Stomach smooth muscle (tissue), 2 donors: ENCODE data around the gene CTXN1.
"Not testable (repeated sequence)": the region's sequence is repeated elsewhere in the genome, so short reads cannot be mapped to it uniquely, and the experiment has no call there.

ENCODE experiments used
- H3K27ac ChIP-seq: one replicate; pipeline ENCODE4 v1.7.0; 2013; ENCODE audit warnings: mild to moderate bottlenecking, low read length, inconsistent platforms
- H3K27me3 ChIP-seq, 2 donors: one replicate each; pipeline ENCODE4 v1.7.0; 2013; ENCODE audit warnings: low read length in 2 of 2; ENCODE audit not compliant: insufficient read depth in 2 of 2, control insufficient read depth in 1 of 2
- H3K36me3 ChIP-seq, 2 donors: one replicate each; pipeline ENCODE4 v1.7.0; 2013; ENCODE audit warnings: low read length in 2 of 2; ENCODE audit not compliant: control insufficient read depth in 2 of 2, insufficient read depth in 2 of 2
- H3K4me1 ChIP-seq: one replicate; pipeline ENCODE4 v1.7.0; 2013; ENCODE audit warnings: low read length; ENCODE audit not compliant: control insufficient read depth, insufficient read depth
- H3K4me3 ChIP-seq, 2 donors: one replicate each; pipeline ENCODE4 v1.7.0; 2013; ENCODE audit warnings: low read length in 2 of 2
- H3K9ac ChIP-seq, 2 donors: one replicate each; pipeline ENCODE4 v1.7.0; 2013; ENCODE audit warnings: low read length in 2 of 2, mild to moderate bottlenecking in 1 of 2
- H3K9me3 ChIP-seq, 2 donors: one replicate each; pipeline ENCODE4 v1.7.0; 2013; ENCODE audit warnings: low read length in 2 of 2; ENCODE audit not compliant: control insufficient read depth in 2 of 2
- donor health status: healthy.
- donor health status: Pancreatic carcinoma.

Gene CTXN1

DNA sequence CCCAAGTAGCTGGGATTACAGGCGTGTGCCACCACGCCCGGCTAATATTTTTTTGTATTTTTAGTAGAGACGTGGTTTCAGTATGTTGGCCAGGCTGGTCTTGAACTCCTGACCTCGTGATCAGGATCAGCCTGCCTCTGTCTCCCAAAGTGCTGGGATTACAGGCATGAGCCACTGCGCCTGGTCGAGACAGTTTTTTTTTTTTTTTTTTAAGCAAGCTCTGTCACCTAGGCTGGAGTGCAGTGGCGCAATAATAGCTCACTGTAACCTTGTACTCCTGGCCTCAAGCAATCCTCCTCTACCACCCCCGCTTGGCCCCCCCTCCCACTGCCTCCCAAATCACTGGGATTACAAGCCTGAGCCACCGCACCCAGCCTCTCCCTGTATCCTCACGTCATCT lies 28.6 kb downstream of the CTXN1 start:
- Histone ChIP-seq H3K27ac (no peak overlapping the region), H3K27me3 (peaks cover 2 to 12% of the 10 kb centered on the region in 2 donors), H3K4me1 (no peaks in the 10 kb centered on the region), H3K9ac (no peak overlapping the region), H3K36me3 (no peaks in the 10 kb centered on the region), H3K9me3 (no peaks in the 10 kb centered on the region), H3K4me3 (no peak overlapping the region)

- no peaks in the 10 kb centered on the region for H3K4me1 ChIP-seq
- no peaks in the 10 kb centered on the region for H3K36me3 ChIP-seq
- no peaks in the 10 kb centered on the region for H3K9me3 ChIP-seq
- no peak overlapping the region for H3K9ac ChIP-seq
- peaks cover 2 to 12% of the 10 kb centered on the region in 2 donors for H3K27me3 ChIP-seq
- H3K27ac ChIP-seq, result no peak overlapping the region
- H3K4me3 ChIP-seq, result no peak overlapping the region
Observed at GRCh38 chr19:7895565-7895964, 30.4 kb downstream of the CTXN1 start.

- Histone ChIP-seq H3K36me3 (no peaks in the 10 kb centered on the region), H3K27ac (no peak overlapping the region), H3K9me3 (no peaks in the 10 kb centered on the region), H3K27me3 (peaks cover 2 to 12% of the 10 kb centered on the region in 2 donors), H3K9ac (no peak overlapping the region), H3K4me1 (no peaks in the 10 kb centered on the region), H3K4me3 (no peak overlapping the region)
Observed at GRCh38 chr19:7894612-7895309, 31.2 kb downstream of the CTXN1 start.

DNA sequence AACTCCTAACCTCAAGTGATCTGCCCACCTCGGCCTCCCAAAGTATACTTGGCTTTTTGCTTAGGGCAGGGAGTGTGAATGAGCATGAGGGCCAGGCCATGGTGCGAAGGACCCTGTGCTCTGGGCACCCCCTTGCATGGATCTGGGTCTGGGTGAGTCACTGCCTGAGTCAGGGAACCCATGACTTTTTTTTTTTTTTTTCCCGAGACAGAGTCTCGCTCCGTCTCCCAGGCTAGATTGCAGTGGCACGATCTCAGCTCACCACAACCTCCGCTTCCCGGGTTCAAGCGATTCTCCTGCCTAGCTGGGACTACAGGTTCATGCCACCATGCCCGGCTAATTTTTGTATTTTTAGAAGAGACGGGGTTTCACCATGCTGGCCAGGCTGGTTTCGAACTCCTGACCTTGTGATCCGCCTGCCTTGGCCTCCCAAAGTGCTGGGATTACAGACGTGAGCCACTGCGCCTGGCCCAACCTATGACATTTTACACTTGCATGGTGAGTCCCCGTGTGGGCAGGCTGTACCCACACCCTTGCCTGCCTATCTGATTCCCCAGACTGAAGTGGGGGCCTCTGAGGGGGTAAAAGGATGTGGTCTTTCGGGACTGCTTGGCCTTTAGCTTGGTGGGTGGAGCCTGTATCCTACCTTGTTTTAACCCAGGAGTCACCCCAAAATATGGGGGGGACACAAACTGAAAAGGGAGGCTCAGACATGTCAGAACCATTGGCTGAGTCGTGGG lies 32.4 kb downstream of the CTXN1 start:
- not testable (repeated sequence) for H3K36me3 ChIP-seq, H3K27ac ChIP-seq, H3K9me3 ChIP-seq, H3K4me3 ChIP-seq, H3K9ac ChIP-seq, H3K4me1 ChIP-seq
- peaks cover 7 to 18% of the 10 kb centered on the region in 2 donors for H3K27me3 ChIP-seq

GRCh38 chr19:7888826-7889217 lies 37.1 kb downstream of the CTXN1 start:
- peaks cover 13% of the 10 kb centered on the region in 2 donors for H3K27me3 ChIP-seq
- no peaks in the 10 kb centered on the region for H3K36me3 ChIP-seq
- no peaks in the 10 kb centered on the region for H3K9me3 ChIP-seq
- no peak overlapping the region for H3K27ac ChIP-seq
- H3K4me3 ChIP-seq, result no peak overlapping the region
- H3K4me1 ChIP-seq, result no peaks in the 10 kb centered on the region
- H3K9ac ChIP-seq, result no peak overlapping the region

- Histone ChIP-seq H3K27ac (no peak within 1 kb of the TSS), H3K27me3 (peaks cover 10 to 13% of the 10 kb centered on the region in 2 donors), H3K4me1 (no peaks in the 10 kb centered on the region), H3K4me3 (no peak within 1 kb of the TSS), H3K9me3 (no peaks in the 10 kb centered on the region), H3K36me3 (no peaks in the 10 kb centered on the region), H3K9ac (no peak within 1 kb of the TSS)
Observed at GRCh38 chr19:7888145-7888825, 37.6 kb downstream of the CTXN1 start, which contains the start of gene LRRC8E. Gene LRRC8E, plus strand, starts transcription at chr19:7888510. Its CDS starts 7,094 bp downstream, at chr19:7895604.

DNA sequence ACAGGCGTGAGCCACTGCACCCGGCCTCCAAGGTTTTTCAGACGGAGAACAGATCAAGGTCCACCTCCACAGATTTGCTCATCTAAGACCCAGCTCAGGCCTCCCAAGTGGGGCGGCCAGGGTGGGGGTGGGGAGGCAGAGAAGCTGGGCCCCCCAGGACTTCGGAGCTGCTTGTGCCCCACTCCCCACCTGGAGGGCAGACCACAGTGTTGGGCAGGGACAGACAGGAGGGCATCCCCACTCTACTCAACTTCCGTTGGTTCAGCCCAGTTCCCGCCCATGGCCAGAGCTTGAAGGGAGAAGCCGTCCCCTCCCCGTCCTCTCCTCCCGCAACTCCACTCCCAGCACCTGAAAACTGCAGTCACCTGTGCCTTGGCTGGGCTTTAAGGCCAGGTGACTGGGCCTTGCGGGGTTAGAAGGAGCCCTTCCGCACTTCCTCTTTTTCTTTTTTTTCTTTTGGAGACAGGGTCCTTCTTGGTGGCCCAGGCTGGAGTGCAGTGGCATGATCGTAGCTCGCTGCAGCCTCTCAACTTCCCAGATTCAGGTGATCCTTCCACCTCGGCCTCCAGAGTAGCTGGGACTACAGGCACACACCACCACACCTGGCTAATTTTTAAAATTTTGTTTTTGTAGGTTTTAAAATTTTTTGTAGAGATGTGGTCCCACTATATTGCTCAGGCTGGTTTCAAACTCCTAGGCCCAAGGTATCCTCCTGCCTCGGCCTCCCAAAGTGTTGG lies 38.4 kb downstream of the CTXN1 start:
- Histone ChIP-seq H3K27me3 (peaks cover 10 to 13% of the 10 kb centered on the region in 2 donors), H3K4me1 (no peaks in the 10 kb centered on the region), H3K27ac (no peak overlapping the region), H3K9me3 (no peaks in the 10 kb centered on the region), H3K9ac (no peak overlapping the region), H3K4me3 (no peak overlapping the region), H3K36me3 (no peaks in the 10 kb centered on the region)

GRCh38 chr19:7885818-7886217 lies 40.1 kb downstream of the CTXN1 start:
- H3K9me3 ChIP-seq, result peaks cover 0 to 3% of the 10 kb centered on the region in 2 donors
- no peak overlapping the region for H3K27ac ChIP-seq
- H3K36me3 ChIP-seq, result no peaks in the 10 kb centered on the region
- no peak overlapping the region for H3K9ac ChIP-seq
- no peak overlapping the region for H3K4me3 ChIP-seq
- H3K4me1 ChIP-seq, result no peaks in the 10 kb centered on the region
- H3K27me3 ChIP-seq, result peaks cover 10 to 13% of the 10 kb centered on the region in 2 donors

GRCh38 chr19:7883796-7884570 lies 42.0 kb downstream of the CTXN1 start:
- no peaks in the 10 kb centered on the region for H3K36me3 ChIP-seq
- H3K4me1 ChIP-seq, result no peaks in the 10 kb centered on the region
- no peak overlapping the region for H3K4me3 ChIP-seq
- H3K27ac ChIP-seq, result no peak overlapping the region
- H3K27me3 ChIP-seq, result peaks cover 9 to 13% of the 10 kb centered on the region in 2 donors
- no peak overlapping the region for H3K9ac ChIP-seq
- peaks cover 0 to 3% of the 10 kb centered on the region in 2 donors for H3K9me3 ChIP-seq

DNA sequence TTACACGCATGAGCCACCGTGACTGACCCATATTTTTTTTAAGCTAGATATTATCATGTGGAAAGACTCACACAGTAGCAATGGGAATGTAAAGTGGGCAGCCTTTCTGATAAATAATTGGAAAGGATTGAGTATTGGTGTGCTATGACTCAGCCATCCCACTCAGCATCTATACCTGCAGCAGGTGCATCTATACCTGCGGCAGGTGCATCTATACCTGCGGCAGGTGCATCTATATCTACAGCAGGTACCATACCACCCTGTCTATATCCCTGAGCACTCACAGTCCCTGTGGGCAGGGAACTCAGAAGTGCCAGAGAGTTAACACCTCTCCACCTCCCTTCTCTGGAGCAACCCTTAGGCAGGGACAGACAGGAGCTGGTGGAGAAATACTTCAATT lies 42.8 kb downstream of the CTXN1 start:
- Histone ChIP-seq H3K4me3 (no peak overlapping the region), H3K27me3 (peaks cover 4 to 5% of the 10 kb centered on the region in 2 donors), H3K36me3 (no peaks in the 10 kb centered on the region), H3K27ac (no peak overlapping the region), H3K9me3 (peaks cover 0 to 3% of the 10 kb centered on the region in 2 donors), H3K9ac (no peak overlapping the region), H3K4me1 (no peaks in the 10 kb centered on the region)
